Measurements from ENCODE around the gene CENPL.
"Not testable (repeated sequence)": the region's sequence is repeated elsewhere in the genome, so short reads cannot be mapped to it uniquely, and the experiment has no call there.

The CENPL gene

GRCh38 chr1:173856903-173857302 lies 32.2 kb upstream of the CENPL start:
- no peak for DNase-seq

- DNase-seq, result no peak
These were observed 31.3 kb upstream of the CENPL start for GRCh38 chr1:173856014-173856413.

- no peak for DNase-seq
These were observed 28.4 kb upstream of the CENPL start for GRCh38 chr1:173853074-173853473.

- no peak for DNase-seq
These were observed 27.4 kb upstream of the CENPL start for GRCh38 chr1:173852105-173852504.

GRCh38 chr1:173832748-173833147 lies 8.1 kb upstream of the CENPL start:
- DNase-seq, result no peak

- no peak for DNase-seq
These were observed 2.9 kb upstream of the CENPL start for GRCh38 chr1:173827611-173828010.

GRCh38 chr1:173823781-173824314 lies 835 bp downstream of the CENPL start:
- no peak for DNase-seq

GRCh38 chr1:173821680-173822079 lies 3.0 kb downstream of the CENPL start:
- DNase-seq, result no peak

- DNase-seq, result no peak
These were observed 6.2 kb downstream of the CENPL start for GRCh38 chr1:173818459-173818858.

- not testable (repeated sequence) for DNase-seq
These were observed 11.0 kb downstream of the CENPL start for GRCh38 chr1:173813654-173814053.

- no peak for DNase-seq
These were observed 21.7 kb downstream of the CENPL start for GRCh38 chr1:173802961-173803360.

- DNase-seq, result not testable (repeated sequence)
These were observed 24.7 kb downstream of the CENPL start for GRCh38 chr1:173799995-173800394.

- no peak for DNase-seq
These were observed 26.6 kb downstream of the CENPL start for GRCh38 chr1:173798078-173798477.

GRCh38 chr1:173789841-173790240 lies 34.8 kb downstream of the CENPL start:
- DNase-seq, result no peak

- no peak for DNase-seq
These were observed 39.7 kb downstream of the CENPL start for GRCh38 chr1:173784997-173785396.

- DNase-seq, result no peak
These were observed 44.7 kb downstream of the CENPL start for GRCh38 chr1:173779936-173780335.

GRCh38 chr1:173775578-173776226 lies 49.0 kb downstream of the CENPL start:
- DNase-seq, result no peak

- DNase-seq, result no peak
These were observed 53.1 kb downstream of the CENPL start for GRCh38 chr1:173771560-173771959.

- not testable (repeated sequence) for DNase-seq
These were observed 54.4 kb downstream of the CENPL start for GRCh38 chr1:173770330-173770729.

GRCh38 chr1:173768827-173769226 lies 55.9 kb downstream of the CENPL start:
- no peak for DNase-seq

GRCh38 chr1:173768206-173768605 lies 56.5 kb downstream of the CENPL start:
- DNase-seq, result no peak

GRCh38 chr1:173764331-173764730 lies 60.4 kb downstream of the CENPL start:
- DNase-seq, result not testable (repeated sequence)

GRCh38 chr1:173758980-173759379 lies 65.7 kb downstream of the CENPL start:
- no peak for DNase-seq

- DNase-seq, result no peak
These were observed 66.6 kb downstream of the CENPL start for GRCh38 chr1:173758110-173758509.

GRCh38 chr1:173757666-173758065 lies 67.0 kb downstream of the CENPL start:
- DNase-seq, result no peak
